ENCODE results near the gene ZNRF4. TPM values are rescaled to one million over a fixed set of nuclear protein-coding genes. Genes with fewer than 3 reads are reported as not detected.
"Not testable (repeated sequence)": the region's sequence is repeated elsewhere in the genome, so short reads cannot be mapped to it uniquely, and the experiment has no call there.

ZNRF4 gene
- total RNA-seq, 3 donors from 2014 or later = not detected

GRCh38 chr19:5436106-5436947, 18.9 kb upstream of the ZNRF4 start:
- DNase-seq (no peak), ATAC-seq (no peak)
- no peaks in the 10 kb centered on the region for H3K4me1 ChIP-seq (ENCODE audit: low read depth)
- no peaks in the 10 kb centered on the region for H3K36me3 ChIP-seq (ENCODE audit: low read depth)
- TF ChIP-seq CTCF (IDR thresholded peaks at IDR 0.05) = no peak
- no peak overlapping the region for H3K4me3 ChIP-seq
- no peaks in the 10 kb centered on the region for H3K9me3 ChIP-seq
- intact Hi-C loops (cut with DNase I, micrococcal nuclease) = no loop called here

GRCh38 chr19:5436948-5437306, 18.3 kb upstream of the ZNRF4 start:
- ATAC-seq = no peak
- DNase-seq = no peak
- no peaks in the 10 kb centered on the region for H3K4me1 ChIP-seq (ENCODE audit: low read depth)
- H3K9me3 ChIP-seq = no peaks in the 10 kb centered on the region
- TF ChIP-seq CTCF (IDR thresholded peaks at IDR 0.05) = no peak
- H3K36me3 ChIP-seq (ENCODE audit: low read depth) = no peaks in the 10 kb centered on the region
- intact Hi-C loops (cut with DNase I, micrococcal nuclease) = no loop called here
- H3K4me3 ChIP-seq = no peak overlapping the region

GRCh38 chr19:5438756-5439155, 16.5 kb upstream of the ZNRF4 start:
- DNase-seq; ATAC-seq; H3K36me3 ChIP-seq (ENCODE audit: low read depth); H3K4me1 ChIP-seq (ENCODE audit: low read depth); H3K4me3 ChIP-seq; intact Hi-C loops (cut with DNase I, micrococcal nuclease); H3K9me3 ChIP-seq: not testable (repeated sequence)

- no peak overlapping the region for H3K4me3 ChIP-seq
- no peak for TF ChIP-seq CTCF (IDR thresholded peaks at IDR 0.05)
- H3K4me1 ChIP-seq (ENCODE audit: low read depth) = no peaks in the 10 kb centered on the region
- H3K9me3 ChIP-seq = no peaks in the 10 kb centered on the region
- no peaks in the 10 kb centered on the region for H3K36me3 ChIP-seq (ENCODE audit: low read depth)
- ATAC-seq = no peak
- no peak for DNase-seq
- intact Hi-C loops (cut with DNase I, micrococcal nuclease) = no loop called here
These were observed 15.8 kb upstream of the ZNRF4 start for GRCh38 chr19:5439452-5439851.

GRCh38 chr19:5440299-5440698, 14.9 kb upstream of the ZNRF4 start:
- H3K36me3 ChIP-seq (ENCODE audit: low read depth) = no peaks in the 10 kb centered on the region
- no peaks in the 10 kb centered on the region for H3K4me1 ChIP-seq (ENCODE audit: low read depth)
- H3K4me3 ChIP-seq = no peak overlapping the region
- intact Hi-C loops (cut with DNase I, micrococcal nuclease) = no loop called here
- H3K9me3 ChIP-seq = no peaks in the 10 kb centered on the region
- TF ChIP-seq CTCF (IDR thresholded peaks at IDR 0.05) = no peak
- DNase-seq (no peak), ATAC-seq (no peak)

- no peak for TF ChIP-seq CTCF (IDR thresholded peaks at IDR 0.05)
- DNase-seq = no peak
- Histone ChIP-seq H3K36me3 (ENCODE audit: low read depth) (no peaks in the 10 kb centered on the region), H3K4me3 (no peak overlapping the region), H3K9me3 (no peaks in the 10 kb centered on the region), H3K4me1 (ENCODE audit: low read depth) (no peaks in the 10 kb centered on the region)
- ATAC-seq = no peak
- intact Hi-C loops (cut with DNase I, micrococcal nuclease) = no loop called here
These were observed 11.5 kb upstream of the ZNRF4 start for GRCh38 chr19:5443723-5444122.
